ENCODE data around the gene HHIP.

Gene HHIP

GRCh38 chr4:144782345-144782744 lies 136.4 kb downstream of the HHIP start:
- no peak overlapping the region for H2AFZ ChIP-seq (ENCODE audit: low read length)
- H3K9ac ChIP-seq (ENCODE audit: low read length) = no peak overlapping the region
- H3K36me3 ChIP-seq (ENCODE audit: insufficient read depth, low read length) = no peaks in the 10 kb centered on the region
- no peak overlapping the region for H3K4me3 ChIP-seq (ENCODE audit: low read depth, low read length, poor library complexity, severe bottlenecking)
- H3K9me2 ChIP-seq (ENCODE audit: low read depth, low read length) = no peaks in the 10 kb centered on the region
- H4K20me1 ChIP-seq (ENCODE audit: insufficient read depth, low read length) = no peaks in the 10 kb centered on the region
- no peak overlapping the region for H3K27ac ChIP-seq (ENCODE audit: low read depth, low read length, poor library complexity, severe bottlenecking)
- H3K4me1 ChIP-seq (ENCODE audit: insufficient read depth, low read length, severe bottlenecking) = no peaks in the 10 kb centered on the region
- no peak overlapping the region for H3K4me2 ChIP-seq (ENCODE audit: low read length)
- H3K79me2 ChIP-seq (ENCODE audit: insufficient read depth, low read length) = no peaks in the 10 kb centered on the region
- TF ChIP-seq, protein P1, sequence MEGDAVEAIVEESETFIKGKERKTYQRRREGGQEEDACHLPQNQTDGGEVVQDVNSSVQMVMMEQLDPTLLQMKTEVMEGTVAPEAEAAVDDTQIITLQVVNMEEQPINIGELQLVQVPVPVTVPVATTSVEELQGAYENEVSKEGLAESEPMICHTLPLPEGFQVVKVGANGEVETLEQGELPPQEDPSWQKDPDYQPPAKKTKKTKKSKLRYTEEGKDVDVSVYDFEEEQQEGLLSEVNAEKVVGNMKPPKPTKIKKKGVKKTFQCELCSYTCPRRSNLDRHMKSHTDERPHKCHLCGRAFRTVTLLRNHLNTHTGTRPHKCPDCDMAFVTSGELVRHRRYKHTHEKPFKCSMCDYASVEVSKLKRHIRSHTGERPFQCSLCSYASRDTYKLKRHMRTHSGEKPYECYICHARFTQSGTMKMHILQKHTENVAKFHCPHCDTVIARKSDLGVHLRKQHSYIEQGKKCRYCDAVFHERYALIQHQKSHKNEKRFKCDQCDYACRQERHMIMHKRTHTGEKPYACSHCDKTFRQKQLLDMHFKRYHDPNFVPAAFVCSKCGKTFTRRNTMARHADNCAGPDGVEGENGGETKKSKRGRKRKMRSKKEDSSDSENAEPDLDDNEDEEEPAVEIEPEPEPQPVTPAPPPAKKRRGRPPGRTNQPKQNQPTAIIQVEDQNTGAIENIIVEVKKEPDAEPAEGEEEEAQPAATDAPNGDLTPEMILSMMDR (IDR thresholded peaks at IDR 0.05; ENCODE audit: low read length) = no peak
- no peak for TF ChIP-seq EZH2 (IDR thresholded peaks at IDR 0.05; ENCODE audit: borderline replicate concordance, low read length)
- H3K27me3 ChIP-seq (ENCODE audit: insufficient read depth, low read length) = no peaks in the 10 kb centered on the region
- H3K9me3 ChIP-seq (ENCODE audit: low read length) = no peaks in the 10 kb centered on the region
- no peaks in the 10 kb centered on the region for H3F3A ChIP-seq (ENCODE audit: insufficient read depth, low read length)

DNA sequence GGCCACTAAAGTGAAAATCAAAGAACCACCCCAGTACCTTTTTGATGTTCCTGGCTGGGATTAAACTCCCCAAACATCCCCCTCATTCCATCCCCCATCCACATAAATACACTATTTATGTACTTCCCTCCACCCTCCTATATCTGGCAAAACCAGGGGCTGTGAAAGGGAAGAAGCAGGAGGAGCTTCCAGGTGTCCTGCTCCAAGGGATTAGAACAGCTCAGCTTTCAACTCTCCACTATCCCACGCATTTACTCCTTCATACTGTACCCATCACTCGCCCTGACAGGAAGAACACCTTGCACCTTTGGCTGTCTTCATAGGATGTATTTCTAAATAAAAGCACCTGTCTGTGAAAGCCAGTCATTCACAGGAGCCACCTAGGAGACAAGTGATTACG lies 140.0 kb downstream of the HHIP start:
- Histone ChIP-seq H2AFZ (ENCODE audit: low read length) (no peak overlapping the region), H3K4me2 (ENCODE audit: low read length) (no peak overlapping the region), H3K9ac (ENCODE audit: low read length) (no peak overlapping the region), H3K79me2 (ENCODE audit: insufficient read depth, low read length) (no peaks in the 10 kb centered on the region), H3F3A (ENCODE audit: insufficient read depth, low read length) (no peaks in the 10 kb centered on the region), H3K27ac (ENCODE audit: low read depth, low read length, poor library complexity, severe bottlenecking) (no peak overlapping the region), H4K20me1 (ENCODE audit: insufficient read depth, low read length) (no peaks in the 10 kb centered on the region), H3K36me3 (ENCODE audit: insufficient read depth, low read length) (no peaks in the 10 kb centered on the region), H3K9me2 (ENCODE audit: low read depth, low read length) (no peaks in the 10 kb centered on the region), H3K27me3 (ENCODE audit: insufficient read depth, low read length) (no peaks in the 10 kb centered on the region), H3K4me3 (ENCODE audit: low read depth, low read length, poor library complexity, severe bottlenecking) (no peak overlapping the region), H3K4me1 (ENCODE audit: insufficient read depth, low read length, severe bottlenecking) (no peaks in the 10 kb centered on the region), H3K9me3 (ENCODE audit: low read length) (no peaks in the 10 kb centered on the region)
- TF ChIP-seq, protein P1 (IDR thresholded peaks at IDR 0.05; ENCODE audit: low read length) = no peak
- TF ChIP-seq EZH2 (IDR thresholded peaks at IDR 0.05; ENCODE audit: borderline replicate concordance, low read length) = no peak

GRCh38 chr4:144787365-144788258 lies 141.7 kb downstream of the HHIP start:
- Histone ChIP-seq H3K27ac (ENCODE audit: low read depth, low read length, poor library complexity, severe bottlenecking) (no peak overlapping the region), H3K79me2 (ENCODE audit: insufficient read depth, low read length) (no peaks in the 10 kb centered on the region), H3K36me3 (ENCODE audit: insufficient read depth, low read length) (no peaks in the 10 kb centered on the region), H3F3A (ENCODE audit: insufficient read depth, low read length) (no peaks in the 10 kb centered on the region), H4K20me1 (ENCODE audit: insufficient read depth, low read length) (no peaks in the 10 kb centered on the region), H2AFZ (ENCODE audit: low read length) (no peak overlapping the region), H3K9ac (ENCODE audit: low read length) (no peak overlapping the region), H3K4me3 (ENCODE audit: low read depth, low read length, poor library complexity, severe bottlenecking) (no peak overlapping the region), H3K4me1 (ENCODE audit: insufficient read depth, low read length, severe bottlenecking) (no peaks in the 10 kb centered on the region), H3K4me2 (ENCODE audit: low read length) (no peak overlapping the region), H3K27me3 (ENCODE audit: insufficient read depth, low read length) (no peaks in the 10 kb centered on the region), H3K9me3 (ENCODE audit: low read length) (no peaks in the 10 kb centered on the region), H3K9me2 (ENCODE audit: low read depth, low read length) (no peaks in the 10 kb centered on the region)
- TF ChIP-seq EZH2 (IDR thresholded peaks at IDR 0.05; ENCODE audit: borderline replicate concordance, low read length) = no peak
- TF ChIP-seq, protein P1 (IDR thresholded peaks at IDR 0.05; ENCODE audit: low read length) = peak; percentile 68
